Esophagus (tissue), 2 donors: ENCODE results near the gene FJX1. TPM values are rescaled to one million over a fixed set of nuclear protein-coding genes. Genes with fewer than 3 reads are reported as not detected.
A peak's percentile ranks its signal among the peaks of the same experiment; 100 is the strongest.

Experiments
- H3K27ac ChIP-seq, 2 donors: one replicate each; pipeline ENCODE4 v1.5.1; 2013; ENCODE audit warnings: low read depth in 2 of 2, mild to moderate bottlenecking in 2 of 2, inconsistent platforms in 1 of 2, low read length in 1 of 2, moderate library complexity in 1 of 2
- H3K27me3 ChIP-seq, 2 donors: one replicate each; pipeline ENCODE4 v1.6.1; 2013; ENCODE audit warnings: low read length in 2 of 2, control low read depth in 1 of 2, mild to moderate bottlenecking in 1 of 2; ENCODE audit not compliant: insufficient read depth in 2 of 2, control insufficient read depth in 1 of 2
- H3K36me3 ChIP-seq, 2 donors: one replicate each; pipeline ENCODE4 v1.6.1; 2013; ENCODE audit warnings: low read length in 1 of 2; ENCODE audit not compliant: control insufficient read depth in 2 of 2, insufficient read depth in 2 of 2
- H3K4me1 ChIP-seq, 2 donors: one replicate each; pipeline ENCODE4 v1.6.1; 2013; ENCODE audit warnings: low read length in 1 of 2; ENCODE audit not compliant: control insufficient read depth in 2 of 2, insufficient read depth in 2 of 2
- H3K4me3 ChIP-seq, 2 donors: one replicate each; pipeline ENCODE4 v1.5.1; 2013; ENCODE audit warnings: low read length in 2 of 2, mild to moderate bottlenecking in 2 of 2, low read depth in 1 of 2, moderate library complexity in 1 of 2
- H3K9me3 ChIP-seq, 2 donors: one replicate each; pipeline ENCODE4 v1.6.1; 2013; ENCODE audit warnings: mild to moderate bottlenecking in 2 of 2, low read depth in 1 of 2, low read length in 1 of 2, moderate library complexity in 1 of 2; ENCODE audit not compliant: control insufficient read depth in 2 of 2, insufficient read depth in 1 of 2
- WGBS, 2 donors: extraction: QIAGEN DNeasy Blood & Tissue Kit; methylation state at CpG; one replicate each; pipeline ENCODE4 v1.1.7; 2013; 5-methylcytosine and 5-hydroxymethylcytosine counted together
- polyA plus RNA-seq, 2 donors: library from polyadenylated mRNA; stranded (reverse); fragments of 200-250 nt; gene quantifications; one replicate each; pipeline ENCODE4 v1.2.3, GENCODE V29; 2013
- donor health status: healthy with polysubstance abuse.
- donor health status: Bipolar disorder and iron deficiency.

FJX1 gene
- polyA plus RNA-seq, 2 donors, result 3.1 to 5.0 TPM

DNA sequence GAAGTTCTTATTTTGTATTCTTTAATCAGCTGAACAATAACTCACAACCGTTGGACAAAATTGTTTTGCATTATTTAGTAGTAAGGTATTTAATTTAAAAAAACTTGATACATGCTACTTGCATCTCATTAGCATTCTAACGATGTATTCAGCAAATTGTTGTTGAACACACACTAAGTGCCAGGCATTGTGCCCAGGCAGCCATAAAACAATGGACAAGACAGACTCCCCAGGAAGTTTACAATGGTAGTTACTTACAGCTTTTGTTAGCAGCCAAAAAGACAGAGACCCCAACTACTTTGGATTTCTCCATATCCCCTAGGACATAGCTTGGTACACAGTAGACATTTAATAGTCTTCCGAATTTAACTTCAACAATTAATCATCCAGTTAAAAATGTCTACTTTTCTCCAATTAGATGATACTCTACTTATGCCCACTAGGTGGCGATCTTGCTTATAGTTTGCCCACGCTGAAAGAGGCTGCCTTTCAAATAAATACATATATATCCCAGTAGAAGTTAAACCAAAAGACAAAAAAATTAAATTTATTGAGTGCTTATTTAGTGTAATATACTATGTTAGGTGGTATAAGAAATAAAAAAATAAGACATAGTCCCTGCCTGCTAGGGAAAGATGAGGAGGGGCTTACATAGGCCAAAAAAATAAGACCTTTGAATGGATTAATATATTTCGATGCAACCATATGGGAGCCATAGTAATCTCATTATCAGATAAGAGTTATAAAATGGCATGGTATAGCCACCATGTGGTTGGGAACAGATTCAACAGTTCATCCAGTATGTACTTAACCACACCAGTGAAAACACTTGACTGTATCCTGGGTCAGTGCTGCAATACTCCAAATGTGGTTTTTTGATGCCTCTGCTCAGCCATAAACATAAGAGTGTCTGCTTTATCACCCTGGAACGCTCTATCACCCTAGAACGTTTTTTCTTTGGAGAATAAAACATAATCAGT is 2.0 kb upstream of the FJX1 start:
- WGBS, 2 donors, result 24 to 25% methylated on average over 8 of the region's 8 CpGs
- Histone ChIP-seq H3K4me1 (peaks cover 10 to 11% of the 10 kb centered on the region in 2 donors), H3K27ac (no peak overlapping the region), H3K4me3 (no peak overlapping the region), H3K27me3 (no peaks in the 10 kb centered on the region), H3K9me3 (no peaks in the 10 kb centered on the region), H3K36me3 (no peaks in the 10 kb centered on the region)

DNA sequence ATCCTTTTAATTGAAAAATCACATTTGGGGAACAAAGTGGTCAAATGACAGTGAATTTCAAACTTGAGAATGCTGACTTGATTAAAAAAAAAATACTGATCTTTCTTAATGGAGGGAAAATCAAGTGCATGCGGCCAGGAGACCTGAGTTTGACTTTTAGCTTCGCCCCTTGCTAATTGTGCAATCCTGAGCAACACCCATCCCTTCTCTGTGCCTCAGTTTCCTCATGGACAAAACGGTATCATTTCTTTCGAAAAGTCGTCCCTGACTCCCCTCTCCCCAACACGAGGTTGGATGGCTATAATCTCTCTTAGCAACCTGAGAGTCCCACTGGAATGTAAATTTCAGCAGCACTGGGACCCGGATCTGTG is 959 bp upstream of the FJX1 start:
- WGBS, 2 donors, result 63 to 65% methylated on average over 7 of the region's 7 CpGs
- H3K4me1 ChIP-seq, result peaks cover 10 to 11% of the 10 kb centered on the region in 2 donors
- H3K4me3 ChIP-seq, result no peak overlapping the region
- no peaks in the 10 kb centered on the region for H3K9me3 ChIP-seq
- H3K27ac ChIP-seq, result peak overlapping the region in 1 of 2 donors; percentile 68
- no peaks in the 10 kb centered on the region for H3K27me3 ChIP-seq
- no peaks in the 10 kb centered on the region for H3K36me3 ChIP-seq

DNA sequence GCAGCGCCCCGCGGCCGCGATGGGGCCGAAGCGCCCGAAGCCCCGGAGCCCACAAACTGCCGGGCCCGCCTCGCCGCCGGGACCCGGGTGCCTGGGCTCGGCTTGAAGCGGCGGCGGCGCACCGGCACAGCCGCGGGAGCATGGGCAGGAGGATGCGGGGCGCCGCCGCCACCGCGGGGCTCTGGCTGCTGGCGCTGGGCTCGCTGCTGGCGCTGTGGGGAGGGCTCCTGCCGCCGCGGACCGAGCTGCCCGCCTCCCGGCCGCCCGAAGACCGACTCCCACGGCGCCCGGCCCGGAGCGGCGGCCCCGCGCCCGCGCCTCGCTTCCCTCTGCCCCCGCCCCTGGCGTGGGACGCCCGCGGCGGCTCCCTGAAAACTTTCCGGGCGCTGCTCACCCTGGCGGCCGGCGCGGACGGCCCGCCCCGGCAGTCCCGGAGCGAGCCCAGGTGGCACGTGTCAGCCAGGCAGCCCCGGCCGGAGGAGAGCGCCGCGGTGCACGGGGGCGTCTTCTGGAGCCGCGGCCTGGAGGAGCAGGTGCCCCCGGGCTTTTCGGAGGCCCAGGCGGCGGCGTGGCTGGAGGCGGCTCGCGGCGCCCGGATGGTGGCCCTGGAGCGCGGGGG is 346 bp downstream of the FJX1 start:
- peak overlapping the region; percentile 66 to 68 for H3K27ac ChIP-seq
- no peaks in the 10 kb centered on the region for H3K36me3 ChIP-seq
- H3K9me3 ChIP-seq, result no peaks in the 10 kb centered on the region
- H3K27me3 ChIP-seq, result no peaks in the 10 kb centered on the region
- peaks cover 10 to 11% of the 10 kb centered on the region in 2 donors for H3K4me1 ChIP-seq
- 1% methylated on average over 55 to 91 of the region's 91 CpGs for WGBS, 2 donors
- peak overlapping the region; percentile 56 to 62 for H3K4me3 ChIP-seq

DNA sequence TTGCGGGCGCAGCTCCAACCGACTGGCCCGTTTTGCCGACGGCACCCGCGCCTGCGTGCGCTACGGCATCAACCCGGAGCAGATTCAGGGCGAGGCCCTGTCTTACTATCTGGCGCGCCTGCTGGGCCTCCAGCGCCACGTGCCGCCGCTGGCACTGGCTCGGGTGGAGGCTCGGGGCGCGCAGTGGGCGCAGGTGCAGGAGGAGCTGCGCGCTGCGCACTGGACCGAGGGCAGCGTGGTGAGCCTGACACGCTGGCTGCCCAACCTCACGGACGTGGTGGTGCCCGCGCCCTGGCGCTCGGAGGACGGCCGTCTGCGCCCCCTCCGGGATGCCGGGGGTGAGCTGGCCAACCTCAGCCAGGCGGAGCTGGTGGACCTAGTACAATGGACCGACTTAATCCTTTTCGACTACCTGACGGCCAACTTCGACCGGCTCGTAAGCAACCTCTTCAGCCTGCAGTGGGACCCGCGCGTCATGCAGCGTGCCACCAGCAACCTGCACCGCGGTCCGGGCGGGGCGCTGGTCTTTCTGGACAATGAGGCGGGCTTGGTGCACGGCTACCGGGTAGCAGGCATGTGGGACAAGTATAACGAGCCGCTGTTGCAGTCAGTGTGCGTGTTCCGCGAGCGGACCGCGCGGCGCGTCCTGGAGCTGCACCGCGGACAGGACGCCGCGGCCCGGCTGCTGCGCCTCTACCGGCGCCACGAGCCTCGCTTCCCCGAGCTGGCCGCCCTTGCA is 1.0 kb downstream of the FJX1 start:
- peak overlapping the region; percentile 56 to 62 for H3K4me3 ChIP-seq
- peaks cover 10 to 11% of the 10 kb centered on the region in 2 donors for H3K4me1 ChIP-seq
- no peaks in the 10 kb centered on the region for H3K36me3 ChIP-seq
- WGBS, 2 donors, result 1 to 2% methylated on average over 70 to 84 of the region's 84 CpGs
- no peaks in the 10 kb centered on the region for H3K27me3 ChIP-seq
- peak overlapping the region; percentile 13 to 68 for H3K27ac ChIP-seq
- H3K9me3 ChIP-seq, result no peaks in the 10 kb centered on the region

- Histone ChIP-seq H3K9me3 (no peaks in the 10 kb centered on the region), H3K27ac (no peak overlapping the region), H3K4me1 (peaks cover 10 to 11% of the 10 kb centered on the region in 2 donors), H3K27me3 (no peaks in the 10 kb centered on the region), H3K4me3 (peak overlapping the region; percentile 56 to 62), H3K36me3 (no peaks in the 10 kb centered on the region)
- 7% methylated on average over 33 of the region's 33 CpGs for WGBS, 2 donors
Observed at GRCh38 chr11:35619855-35620640, 1.8 kb downstream of the FJX1 start.

- no peak overlapping the region for H3K4me3 ChIP-seq
- WGBS, 2 donors, result 59 to 63% methylated on average over 2 of the region's 2 CpGs
- no peak overlapping the region for H3K27ac ChIP-seq
- H3K9me3 ChIP-seq, result no peaks in the 10 kb centered on the region
- H3K27me3 ChIP-seq, result no peaks in the 10 kb centered on the region
- H3K4me1 ChIP-seq, result peaks cover 10 to 11% of the 10 kb centered on the region in 2 donors
- no peaks in the 10 kb centered on the region for H3K36me3 ChIP-seq
Observed at GRCh38 chr11:35620795-35621194, 2.5 kb downstream of the FJX1 start.

DNA sequence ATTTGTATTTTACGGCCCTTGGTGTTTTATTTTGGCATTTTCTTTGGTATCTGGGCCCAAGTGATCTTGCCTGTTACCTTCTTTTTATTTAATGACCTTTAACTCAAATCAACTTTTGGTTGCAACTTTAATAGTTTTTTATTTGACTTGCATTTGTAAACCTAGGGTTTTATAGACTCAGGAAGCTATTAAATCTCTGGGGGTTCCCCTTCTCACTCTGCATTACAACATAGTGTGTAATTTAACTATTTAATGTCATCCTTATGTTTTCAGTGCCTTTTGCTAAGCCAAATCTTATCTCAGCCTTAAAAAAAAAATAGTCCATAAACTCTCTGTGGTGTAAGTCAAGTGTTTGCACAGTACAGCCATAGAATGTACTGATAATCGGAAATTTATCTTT is 3.4 kb downstream of the FJX1 start:
- Histone ChIP-seq H3K27me3 (no peaks in the 10 kb centered on the region), H3K4me1 (peaks cover 10 to 11% of the 10 kb centered on the region in 2 donors), H3K4me3 (no peak overlapping the region), H3K27ac (no peak overlapping the region), H3K36me3 (no peaks in the 10 kb centered on the region), H3K9me3 (no peaks in the 10 kb centered on the region)
- 56 to 58% methylated on average over 2 of the region's 2 CpGs for whole genome bisulfite sequencing, 2 donors

- Histone ChIP-seq H3K27ac (no peak overlapping the region), H3K4me3 (no peak overlapping the region), H3K27me3 (no peaks in the 10 kb centered on the region), H3K36me3 (no peaks in the 10 kb centered on the region), H3K9me3 (no peaks in the 10 kb centered on the region), H3K4me1 (peaks cover 10 to 11% of the 10 kb centered on the region in 2 donors)
- 25 to 47% methylated on average over 3 of the region's 3 CpGs for WGBS, 2 donors
Observed at GRCh38 chr11:35622070-35622469, 3.8 kb downstream of the FJX1 start.
